HG02623 (cell line): ENCODE data around the gene PFKFB4.
"Not testable (repeated sequence)": the region's sequence is repeated elsewhere in the genome, so short reads cannot be mapped to it uniquely, and the experiment has no call there.

Source experiments
- ATAC-seq: cut with Tn5 transposase; IDR thresholded peaks from one replicate; pipeline ENCODE4 v1.9.1; 2021; ENCODE audit warnings: moderate library complexity; ENCODE audit not compliant: unreplicated experiment

PFKFB4 gene

DNA sequence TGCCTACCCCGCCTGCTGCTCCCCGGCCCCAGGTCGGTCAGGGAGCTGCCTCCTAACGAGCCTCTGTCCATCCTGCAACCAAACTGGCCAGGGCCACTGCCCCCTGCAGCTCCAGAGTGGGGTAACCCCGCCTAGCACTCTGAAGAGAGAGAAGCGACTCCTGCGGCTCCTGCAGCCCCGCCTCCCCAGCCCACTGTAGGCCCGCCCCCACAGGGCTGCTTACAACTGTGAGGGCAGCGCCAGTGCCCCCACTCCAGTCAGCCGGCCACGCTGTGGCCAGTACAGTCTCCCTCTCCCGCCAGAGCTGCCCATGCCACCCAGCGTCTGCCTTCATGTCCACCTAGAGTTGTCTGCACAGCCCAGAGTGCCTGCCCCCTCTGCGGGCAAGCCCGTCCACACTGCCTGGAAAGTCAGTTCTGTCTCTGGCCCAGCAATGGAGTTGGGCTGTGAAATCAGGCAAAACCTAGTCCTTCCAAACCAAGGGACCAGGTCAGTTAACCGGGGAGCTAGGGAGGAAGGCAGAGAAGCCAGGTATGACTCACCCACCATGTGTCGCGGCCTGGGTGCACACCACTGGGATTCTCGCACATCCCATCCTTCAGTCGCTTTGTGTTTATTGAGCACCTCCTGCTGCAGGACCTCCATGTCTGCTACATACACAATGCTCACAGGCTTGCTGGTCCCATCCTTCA is 4.6 kb upstream of the PFKFB4 start:
- no peak for ATAC-seq

DNA sequence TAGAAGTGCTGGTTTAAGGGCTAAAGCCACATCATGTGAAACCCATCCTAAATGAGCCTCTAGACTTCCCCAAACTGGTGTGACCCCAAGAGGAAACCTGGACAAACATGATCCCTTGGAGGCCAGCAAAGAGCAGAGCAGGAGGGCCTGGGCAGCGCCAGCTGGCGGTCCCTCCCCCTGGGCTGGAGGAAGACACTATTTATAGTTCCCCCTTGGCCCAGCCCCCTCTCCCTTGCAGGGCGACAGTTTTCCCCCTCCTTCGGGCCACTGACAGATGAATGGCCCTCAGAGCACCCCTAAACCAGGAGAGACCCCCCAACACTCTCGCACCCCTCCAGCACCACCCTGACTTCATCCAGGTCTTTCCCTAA is 4.0 kb upstream of the PFKFB4 start:
- no peak for ATAC-seq

DNA sequence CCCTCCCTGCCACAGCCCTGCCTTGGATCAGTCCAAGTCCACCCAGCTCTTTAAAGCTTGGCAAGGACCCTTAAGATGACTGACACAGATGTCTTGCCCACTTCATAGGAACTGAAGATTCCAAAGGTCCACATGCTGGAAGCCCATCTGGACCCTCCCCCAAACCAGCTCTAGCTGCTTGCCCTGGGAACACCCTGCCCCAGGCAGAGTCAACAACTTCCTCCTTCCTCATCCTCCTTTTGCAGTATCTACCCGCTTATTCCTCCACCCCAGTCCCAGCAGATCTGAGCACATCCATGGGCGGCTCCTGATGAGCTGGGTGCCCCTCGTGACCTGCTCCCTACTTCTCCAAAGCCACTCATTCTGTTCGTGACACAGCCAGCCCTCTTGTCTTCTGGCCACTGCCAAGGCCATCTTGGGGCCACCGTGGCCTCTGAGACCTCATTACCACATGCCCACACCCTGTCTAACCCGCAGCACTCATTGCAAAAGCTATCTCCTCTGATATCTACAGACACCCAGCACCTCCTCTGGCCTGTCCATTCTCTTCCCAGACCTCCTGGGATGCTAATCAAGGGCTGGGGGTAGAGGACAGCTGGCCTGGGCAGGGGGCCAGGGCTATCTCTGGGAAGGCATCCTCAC is 2.0 kb upstream of the PFKFB4 start:
- no peak for ATAC-seq

DNA sequence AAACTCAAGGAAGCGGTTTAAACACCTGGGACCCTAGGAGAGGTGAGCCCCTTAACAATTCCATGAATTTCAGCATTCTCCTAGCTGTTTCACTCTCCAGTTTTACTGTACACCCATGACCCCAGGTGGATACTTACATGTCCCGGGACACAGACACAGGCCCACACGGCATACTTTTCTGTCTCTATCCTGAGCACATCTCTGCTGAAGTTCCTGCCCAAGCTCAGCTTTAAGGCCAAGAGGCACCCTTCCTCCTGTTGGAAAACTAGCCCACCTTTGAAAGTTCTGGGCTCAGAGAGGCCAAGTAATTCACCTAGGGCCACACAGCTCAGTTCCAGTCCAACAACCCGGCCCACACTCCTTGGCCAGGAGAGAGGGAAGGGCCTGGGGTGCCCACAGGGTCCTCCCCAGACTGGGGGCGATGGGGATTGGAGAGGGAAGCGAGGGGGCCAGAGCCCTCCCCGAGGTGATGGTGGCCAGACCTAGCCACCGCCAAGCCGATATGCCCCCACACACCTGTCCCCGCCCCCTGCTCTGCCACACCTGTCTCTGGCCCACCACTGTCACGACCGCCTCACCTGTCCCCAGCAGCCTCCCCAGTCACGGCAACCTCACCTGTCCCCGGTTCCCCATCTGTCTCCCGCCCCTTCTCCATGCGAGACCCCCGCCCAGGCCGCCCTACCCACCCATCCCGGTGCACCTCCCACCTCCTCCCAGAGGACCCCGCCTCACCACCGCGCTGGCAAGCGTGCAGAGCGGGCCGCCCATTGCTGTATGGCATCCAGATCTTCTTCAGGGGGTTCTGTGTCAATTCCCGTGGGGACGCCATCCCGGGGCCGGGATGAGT is 431 bp downstream of the PFKFB4 start:
- no peak for ATAC-seq

DNA sequence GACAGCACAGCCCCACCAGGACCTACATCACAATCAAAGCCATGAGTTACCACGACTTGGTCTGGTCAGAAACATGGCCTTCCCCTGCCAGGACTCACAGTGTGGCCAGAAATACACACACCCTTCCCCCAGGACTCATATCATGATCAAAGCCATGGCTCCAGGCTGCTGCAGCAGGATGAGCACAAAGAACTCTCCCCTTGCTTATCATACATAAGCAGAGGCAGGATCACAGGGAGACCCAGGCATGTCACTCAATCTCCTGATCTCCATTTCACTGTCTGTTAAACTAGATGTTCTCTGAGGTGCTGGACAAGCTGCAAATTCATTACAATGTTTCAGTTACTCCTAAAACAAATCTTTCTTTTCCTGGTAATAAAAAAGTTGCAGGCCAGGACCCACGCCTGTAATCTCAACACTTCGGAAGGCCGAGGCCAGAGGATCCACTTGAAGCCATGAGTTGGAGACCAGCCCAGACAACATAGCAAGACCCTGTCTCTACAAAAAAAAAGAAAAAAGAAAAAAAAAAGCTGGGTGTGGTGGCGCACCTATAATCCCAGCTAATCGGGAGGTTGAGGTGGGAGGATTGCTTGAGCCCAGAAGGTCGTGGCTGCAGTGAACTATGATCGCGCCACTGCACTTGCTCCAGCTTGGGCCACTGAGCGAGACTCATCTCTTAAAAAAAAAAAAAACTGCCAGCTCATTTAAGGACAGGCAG is 1.2 kb downstream of the PFKFB4 start:
- ATAC-seq = no peak

DNA sequence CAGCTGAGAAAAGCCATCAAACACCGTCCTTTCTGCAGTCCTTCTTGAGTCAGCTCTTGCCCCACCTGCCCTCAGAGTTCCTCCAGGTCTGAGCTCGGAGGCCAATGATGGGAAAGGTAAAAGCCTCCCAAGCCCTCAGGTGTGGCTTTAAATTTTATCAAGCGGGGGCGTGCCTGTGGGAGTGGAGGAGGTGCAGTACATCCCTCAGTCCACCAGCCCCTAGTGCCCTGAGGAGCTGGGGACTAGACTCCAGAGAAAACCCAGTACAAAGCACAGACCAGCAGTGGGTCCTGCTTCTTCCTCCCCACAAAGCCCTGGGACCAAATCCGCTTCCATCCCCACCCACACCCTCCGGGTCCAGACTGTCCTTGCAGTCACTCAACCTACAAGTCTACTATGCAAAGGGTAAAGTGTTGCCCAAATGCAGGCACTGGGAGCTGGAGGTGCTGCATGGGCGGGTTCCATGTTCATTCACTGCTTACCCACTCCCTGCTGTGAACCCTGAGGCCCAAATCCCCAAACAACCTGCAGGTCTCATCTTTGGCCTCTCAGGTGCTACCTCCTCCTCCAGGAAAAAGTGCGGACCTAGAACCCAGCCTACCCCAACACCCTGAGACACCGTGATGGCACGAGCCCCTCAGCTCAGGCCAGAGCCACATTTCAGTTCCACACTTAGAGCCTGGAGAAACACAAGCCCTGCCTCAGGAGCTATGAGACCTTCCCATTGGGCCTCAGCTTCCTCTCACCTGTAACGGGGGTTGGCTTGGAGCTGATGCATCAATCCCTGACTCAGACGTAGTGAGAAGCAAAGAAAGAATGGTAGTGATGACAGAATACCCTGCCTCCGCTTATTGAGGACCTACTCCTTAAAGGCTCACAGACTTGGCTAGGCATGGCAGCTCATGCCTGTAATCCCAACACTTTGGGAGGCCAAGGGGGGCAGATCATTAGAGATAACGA is 2.4 kb downstream of the PFKFB4 start:
- ATAC-seq = no peak

DNA sequence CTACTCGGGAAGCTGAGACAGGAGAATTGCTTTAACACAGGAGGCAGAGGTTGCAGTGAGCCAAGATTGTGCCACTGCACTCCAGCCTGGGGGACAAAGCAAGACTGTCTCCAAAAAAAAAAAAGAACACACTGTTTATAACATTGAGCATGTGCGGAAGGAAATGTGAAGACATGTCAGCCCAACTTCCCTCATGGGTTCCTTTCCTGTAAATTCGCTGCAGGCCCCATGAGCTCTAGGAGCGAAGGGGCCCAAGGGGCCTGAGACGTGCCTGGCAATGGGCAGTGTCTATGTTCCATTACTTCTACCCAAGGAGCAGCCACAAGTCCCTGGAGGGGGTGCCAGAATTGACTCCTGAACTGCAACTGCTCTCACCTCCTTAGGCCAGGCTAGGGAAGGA is 3.2 kb downstream of the PFKFB4 start:
- ATAC-seq = no peak

DNA sequence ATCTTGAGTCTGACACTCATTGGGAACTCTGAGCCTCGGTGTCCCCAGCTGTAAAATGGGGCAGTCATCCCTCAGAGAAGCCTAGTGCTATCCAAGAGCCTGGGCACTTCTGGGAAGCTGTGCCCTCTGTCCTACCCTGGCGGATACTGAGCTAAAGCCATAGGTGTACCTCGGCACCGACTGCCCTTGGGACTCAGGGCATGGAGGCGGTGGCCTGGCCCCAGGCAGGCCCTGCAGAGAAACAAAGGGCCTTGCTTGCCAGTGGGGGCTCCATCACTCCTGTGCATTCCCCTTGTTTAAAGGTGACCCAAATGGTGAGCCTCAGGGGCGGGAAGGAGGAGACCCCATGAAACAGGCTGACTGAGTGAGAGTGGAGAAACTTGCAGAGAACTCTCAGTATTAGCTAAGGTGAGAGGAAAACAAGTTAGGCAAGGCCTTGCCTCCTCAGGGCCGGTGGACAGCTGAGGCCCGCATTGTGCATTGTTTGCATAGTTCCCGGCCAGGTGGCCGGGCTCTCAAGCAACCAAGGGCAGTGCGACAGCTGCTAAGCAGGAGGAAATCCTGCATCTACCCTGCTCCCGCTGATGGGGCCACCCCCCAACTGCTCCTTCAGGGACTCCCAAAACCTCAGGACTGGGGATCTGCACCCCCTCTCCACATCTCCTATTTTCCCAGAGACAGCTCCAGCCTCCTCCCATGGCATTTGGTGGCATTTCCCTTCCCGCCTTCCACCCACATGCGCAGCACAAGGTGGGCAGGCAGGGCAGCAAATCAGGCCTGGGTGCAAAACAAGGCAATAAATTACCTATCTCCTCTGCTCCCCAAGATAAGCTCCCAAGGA is 4.3 kb downstream of the PFKFB4 start:
- ATAC-seq = no peak

DNA sequence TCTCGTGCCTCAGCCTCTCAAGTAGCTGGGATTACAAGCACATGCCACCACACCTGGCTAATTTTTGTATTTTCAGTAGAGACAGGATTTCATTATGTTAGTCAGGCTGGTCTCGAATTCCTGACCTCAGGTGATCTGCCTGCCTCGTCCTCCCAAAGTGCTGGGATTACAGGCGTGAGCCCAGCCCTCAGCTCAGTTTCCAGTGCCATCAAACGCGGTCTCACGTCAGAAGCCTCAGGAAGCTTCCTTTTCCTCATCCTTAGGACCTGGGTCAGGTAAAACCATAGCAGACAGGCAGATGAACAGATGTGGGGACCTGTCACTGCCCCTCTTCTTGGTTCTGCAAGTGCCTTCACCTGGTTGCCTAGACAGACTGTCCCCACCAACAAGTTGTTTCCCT is 5.0 kb downstream of the PFKFB4 start:
- not testable (repeated sequence) for ATAC-seq

DNA sequence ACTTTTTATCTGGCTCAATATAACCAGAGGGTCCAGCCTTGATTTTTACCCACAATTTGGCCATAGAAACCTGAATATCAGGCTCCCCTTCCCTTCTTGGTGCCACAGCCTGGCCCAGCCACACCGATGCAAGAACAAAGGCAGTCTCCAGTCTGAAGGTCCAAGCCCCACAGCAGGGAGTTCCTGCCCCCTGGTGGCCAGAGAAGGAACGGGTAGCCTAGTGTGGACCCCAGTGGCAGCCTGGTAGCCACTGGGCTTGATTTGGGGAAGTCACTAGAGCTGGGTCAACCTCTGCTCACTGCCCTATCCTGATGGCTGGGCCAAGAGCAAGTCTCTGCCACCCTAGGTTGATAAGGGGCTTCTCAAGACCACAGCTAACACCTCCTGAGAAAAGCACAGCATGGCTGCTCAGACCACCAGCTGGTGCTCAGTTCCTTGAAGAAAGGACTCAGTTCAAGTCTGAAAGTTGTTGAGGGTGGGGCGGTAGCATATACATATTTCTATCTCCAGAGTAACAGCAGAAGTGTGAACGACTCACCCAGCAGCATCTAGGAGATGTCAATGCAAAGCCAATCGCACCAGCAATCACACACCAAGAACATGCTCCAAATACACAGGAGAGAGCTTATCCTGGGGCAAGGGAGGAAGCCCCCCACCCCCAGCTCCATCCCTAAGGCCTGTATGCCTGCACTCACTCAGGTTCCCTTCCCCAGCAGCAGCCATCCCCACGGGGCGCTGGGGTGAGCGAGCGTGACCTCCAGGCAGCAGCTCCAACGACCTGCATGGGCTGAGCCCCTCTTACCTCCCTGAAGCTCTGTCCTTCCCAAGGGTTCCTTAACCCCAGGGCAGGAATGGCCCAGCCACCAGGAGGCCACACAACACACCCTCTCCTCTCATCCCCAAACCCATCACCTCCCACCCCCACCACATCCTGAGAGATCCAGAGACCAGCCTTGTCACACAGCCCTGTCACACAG is 7.6 kb downstream of the PFKFB4 start:
- ATAC-seq = no peak

DNA sequence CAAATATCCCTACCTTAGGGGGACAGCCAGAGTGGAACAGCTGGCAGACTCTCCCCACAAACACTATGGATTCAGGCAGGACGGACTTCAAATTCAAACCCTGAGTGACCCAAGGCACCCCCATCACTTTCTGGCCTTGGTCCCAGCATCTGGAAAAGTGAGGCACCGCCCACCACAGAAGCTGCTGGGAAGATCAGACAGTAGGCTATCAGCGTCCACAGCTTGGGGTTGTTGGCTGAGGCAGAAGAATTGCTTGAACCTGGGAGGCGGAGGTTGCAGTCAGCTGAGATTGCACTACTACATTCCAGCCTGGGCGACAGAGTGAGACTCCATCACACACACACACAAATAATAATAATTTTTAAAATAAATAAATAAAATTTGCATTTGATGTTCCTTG is 8.5 kb downstream of the PFKFB4 start:
- ATAC-seq = no peak

DNA sequence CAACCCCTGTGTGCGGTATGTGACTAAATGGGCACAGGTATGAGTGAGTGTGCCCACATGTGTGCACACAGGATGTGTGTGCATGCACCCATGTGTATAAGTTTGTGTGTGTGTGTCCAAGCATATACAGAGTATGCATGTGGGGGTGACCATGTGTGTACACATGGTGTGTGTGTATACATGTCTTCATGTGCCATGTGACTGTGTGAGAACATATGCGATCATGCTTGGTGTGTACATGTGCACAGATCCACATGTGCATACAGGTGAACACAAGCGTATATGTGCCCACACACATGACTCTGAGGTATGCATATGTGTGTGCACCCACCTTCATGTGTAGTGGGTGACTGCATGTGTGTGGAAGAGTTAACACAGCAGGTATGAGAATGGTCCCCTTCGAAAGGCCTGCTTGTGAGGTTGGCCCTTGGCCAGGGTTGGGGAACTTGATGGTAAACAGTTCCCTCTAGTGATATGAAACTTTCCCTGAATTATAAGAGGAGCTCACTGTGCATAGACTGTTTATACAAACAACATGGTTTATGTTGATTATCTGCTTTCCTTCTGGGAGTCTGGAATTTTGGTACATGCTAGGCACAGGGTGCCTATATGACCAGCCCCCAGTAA is 10.3 kb downstream of the PFKFB4 start:
- no peak for ATAC-seq

DNA sequence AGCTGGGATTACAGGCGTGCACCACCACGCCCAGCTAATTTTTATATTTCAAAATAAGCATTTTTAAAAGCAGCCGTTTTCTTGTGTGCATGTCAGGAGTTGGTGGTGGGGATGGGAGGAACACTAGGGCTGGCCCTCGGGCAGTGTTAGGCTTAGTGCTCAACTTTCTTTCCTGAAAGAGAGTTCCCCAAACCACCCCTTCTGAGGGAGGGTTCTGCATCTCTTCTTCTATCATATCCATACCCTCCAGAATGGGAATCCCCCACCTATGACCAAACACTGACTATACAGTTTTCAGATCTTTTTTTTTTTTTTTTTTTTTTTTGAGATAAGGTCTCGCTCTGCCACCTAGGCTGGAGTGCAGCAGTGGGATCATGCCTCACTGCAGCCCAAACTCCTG is 12.5 kb downstream of the PFKFB4 start:
- ATAC-seq = no peak

DNA sequence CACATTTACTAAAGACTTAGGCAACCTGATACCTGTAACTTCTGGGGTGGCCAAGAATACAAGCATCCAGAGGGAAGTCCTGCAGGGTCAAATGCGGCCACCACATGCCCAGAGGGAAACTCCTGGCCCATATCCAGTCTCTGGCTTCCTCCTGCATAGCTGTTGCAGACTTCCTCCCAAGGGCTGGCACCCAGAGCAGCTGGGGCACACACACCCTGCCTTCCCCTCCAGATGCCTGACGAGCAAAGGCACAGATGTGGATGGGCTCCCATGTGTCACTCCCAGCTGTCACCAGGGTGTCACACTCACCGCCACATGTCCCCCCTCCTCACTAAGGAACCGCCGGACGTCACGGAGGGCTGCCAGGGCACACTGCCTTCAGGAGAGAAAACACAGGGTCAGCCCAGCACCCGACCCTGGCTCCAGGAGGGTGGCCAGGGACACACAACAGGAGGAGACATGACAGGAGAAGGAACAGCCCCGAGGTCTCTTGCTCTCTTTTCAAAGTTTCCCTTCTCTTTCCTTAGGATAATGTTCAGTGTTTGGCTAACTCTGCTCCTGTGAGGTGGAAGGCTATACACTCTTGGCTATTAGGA is 13.2 kb downstream of the PFKFB4 start:
- ATAC-seq = no peak

DNA sequence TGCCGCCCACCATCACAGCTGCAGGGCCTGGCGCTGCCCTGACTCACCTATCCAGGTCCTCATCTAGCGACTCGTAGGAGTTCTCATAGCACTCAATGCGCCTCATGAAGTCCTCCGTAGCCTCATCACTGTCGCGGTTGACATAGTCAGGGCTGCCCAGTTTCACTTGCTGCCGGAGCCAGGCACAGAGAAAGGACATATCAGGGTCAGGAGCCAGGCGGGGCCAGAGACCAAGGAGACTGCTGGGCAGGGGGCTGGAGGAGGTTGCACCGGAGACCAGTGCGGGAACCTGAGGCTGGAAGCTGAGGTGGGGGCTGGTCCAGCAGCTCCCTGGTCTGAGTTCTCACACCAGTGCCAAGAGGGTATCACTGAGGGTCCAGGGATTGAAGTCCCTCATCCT is 18.2 kb downstream of the PFKFB4 start:
- ATAC-seq = no peak

DNA sequence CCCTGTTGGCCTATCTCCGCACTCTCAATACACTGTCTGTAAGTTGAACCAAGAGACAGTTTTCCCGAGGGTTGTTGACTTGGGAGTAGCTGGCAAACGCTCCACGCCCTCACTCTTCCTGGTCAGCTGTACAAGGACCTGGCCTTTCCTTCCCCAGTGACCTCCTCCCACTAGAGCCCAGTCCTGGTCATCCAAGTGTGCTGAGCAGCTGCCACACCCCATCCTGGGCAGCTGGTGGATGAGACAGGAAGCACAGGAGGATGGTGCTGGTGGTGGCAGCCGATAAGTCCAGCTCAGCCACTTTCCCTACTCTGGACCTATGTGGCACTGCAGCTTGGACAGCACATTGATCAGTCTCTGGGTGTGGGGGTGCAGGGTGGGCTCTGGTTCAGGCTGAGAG is 19.8 kb downstream of the PFKFB4 start:
- no peak for ATAC-seq

DNA sequence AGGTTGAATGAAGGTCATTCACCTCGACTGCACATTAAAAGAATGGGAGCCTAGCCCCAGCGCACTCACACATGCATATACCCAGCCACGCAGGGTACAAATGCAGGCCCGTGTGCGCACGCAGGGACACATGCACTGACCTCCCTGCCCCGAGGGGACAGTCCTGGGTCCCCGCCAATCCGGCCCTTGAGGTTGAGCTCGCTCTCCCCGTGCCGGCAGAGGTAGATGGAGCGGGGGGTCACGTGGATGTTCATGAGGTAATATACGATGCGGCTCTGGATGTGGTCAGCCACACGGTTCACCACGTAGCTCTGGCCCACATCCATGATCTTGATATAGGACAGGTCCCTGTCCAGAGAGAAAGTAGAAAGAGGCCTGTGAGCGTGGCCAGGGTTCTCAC is 20.5 kb downstream of the PFKFB4 start:
- ATAC-seq = no peak
